Prostate gland (tissue), 2 donors: ENCODE results near the gene BRDT.

Experiments
- POLR2A ChIP-seq: fragments of 450-650 bp; IDR thresholded peaks from one replicate; pipeline ENCODE4 v1.6.1; 2016; ENCODE audit warnings: antibody characterized with exemption, mild to moderate bottlenecking
- POLR2AphosphoS5 ChIP-seq: sonication (generic); formaldehyde crosslinking; IDR thresholded peaks from one replicate; pipeline ENCODE4 v1.6.1; 2017; ENCODE audit warnings: antibody characterized with exemption
- TF ChIP-seq, protein P1 (sequence below), 4 experiments: fragments of 200-600 bp in 2 of 4; fragments of 450-650 bp in 2 of 4; sonication (generic) in 2 of 4; IDR thresholded peaks; 1 replicate in 3 of 4; 2 replicates in 1 of 4; pipeline ENCODE4 v1.5.1; 2016 to 2019; ENCODE audit warnings: antibody characterized with exemption in 4 of 4, mild to moderate bottlenecking in 2 of 4, moderate library complexity in 2 of 4

DNA sequence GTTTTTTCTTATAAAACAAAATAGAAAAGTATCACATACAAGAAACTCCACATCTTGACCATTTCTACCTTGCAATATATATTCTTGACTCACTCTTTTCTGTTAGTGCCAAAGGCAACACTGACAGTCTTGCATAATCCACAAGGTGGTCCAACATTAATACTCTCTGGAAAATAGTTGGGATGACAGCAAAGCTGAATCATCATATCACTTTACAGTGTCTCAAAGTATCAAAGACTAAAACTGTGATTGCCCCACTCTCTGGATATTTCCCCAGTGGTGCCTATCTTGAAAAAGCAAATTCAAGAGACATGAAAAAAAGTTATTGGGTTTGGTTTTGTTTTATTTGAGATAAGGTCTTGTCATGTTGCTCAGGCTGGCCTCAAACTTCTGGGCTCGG lies 48.6 kb upstream of the BRDT start:
- TF ChIP-seq, protein P1, sequence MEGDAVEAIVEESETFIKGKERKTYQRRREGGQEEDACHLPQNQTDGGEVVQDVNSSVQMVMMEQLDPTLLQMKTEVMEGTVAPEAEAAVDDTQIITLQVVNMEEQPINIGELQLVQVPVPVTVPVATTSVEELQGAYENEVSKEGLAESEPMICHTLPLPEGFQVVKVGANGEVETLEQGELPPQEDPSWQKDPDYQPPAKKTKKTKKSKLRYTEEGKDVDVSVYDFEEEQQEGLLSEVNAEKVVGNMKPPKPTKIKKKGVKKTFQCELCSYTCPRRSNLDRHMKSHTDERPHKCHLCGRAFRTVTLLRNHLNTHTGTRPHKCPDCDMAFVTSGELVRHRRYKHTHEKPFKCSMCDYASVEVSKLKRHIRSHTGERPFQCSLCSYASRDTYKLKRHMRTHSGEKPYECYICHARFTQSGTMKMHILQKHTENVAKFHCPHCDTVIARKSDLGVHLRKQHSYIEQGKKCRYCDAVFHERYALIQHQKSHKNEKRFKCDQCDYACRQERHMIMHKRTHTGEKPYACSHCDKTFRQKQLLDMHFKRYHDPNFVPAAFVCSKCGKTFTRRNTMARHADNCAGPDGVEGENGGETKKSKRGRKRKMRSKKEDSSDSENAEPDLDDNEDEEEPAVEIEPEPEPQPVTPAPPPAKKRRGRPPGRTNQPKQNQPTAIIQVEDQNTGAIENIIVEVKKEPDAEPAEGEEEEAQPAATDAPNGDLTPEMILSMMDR (IDR thresholded peaks at IDR 0.05): no peak
- TF ChIP-seq POLR2AphosphoS5: no peak
- no peak for TF ChIP-seq POLR2A
